Psoas muscle (tissue), 8 donors: ENCODE data around the gene SYT12. TPM values are rescaled to one million over a fixed set of nuclear protein-coding genes. Genes with fewer than 3 reads are reported as not detected.
"Not testable (repeated sequence)": the region's sequence is repeated elsewhere in the genome, so short reads cannot be mapped to it uniquely, and the experiment has no call there.

Experiments used
- ATAC-seq, 4 donors: fragments of 200-7000 bp; cut with Tn5 transposase; one replicate each; pipeline ENCODE4 v1.9.1; 2020; ENCODE audit warnings: moderate library complexity in 3 of 4, mild to moderate bottlenecking in 2 of 4
- DNase-seq, 2 donors: peaks; one replicate each; pipeline ENCODE4 v3.0.0-alpha.2; 2020
- H3K27ac ChIP-seq: fragments of 200-600 bp; one replicate; pipeline ENCODE4 v1.8.0; 2022
- H3K27me3 ChIP-seq, 3 donors: fragments of 200-600 bp in 1 of 3; one replicate each; pipeline versions ENCODE4 v1.6.1 to v1.8.0; 2013 to 2022; ENCODE audit warnings: low read length in 2 of 3, mild to moderate bottlenecking in 2 of 3, moderate library complexity in 1 of 3; ENCODE audit not compliant: insufficient read depth in 3 of 3
- H3K36me3 ChIP-seq, 2 donors: fragments of 200-600 bp in 1 of 2; one replicate each; pipeline versions ENCODE4 v1.6.1 to v1.8.0; 2013 to 2022; ENCODE audit warnings: low read depth in 1 of 2, mild to moderate bottlenecking in 1 of 2, moderate library complexity in 1 of 2; ENCODE audit not compliant: insufficient read depth in 1 of 2
- H3K4me1 ChIP-seq: fragments of 200-600 bp; one replicate; pipeline ENCODE4 v1.8.0; 2022
- H3K4me3 ChIP-seq: fragments of 200-600 bp; one replicate; pipeline ENCODE4 v1.8.0; 2022; ENCODE audit warnings: mild to moderate bottlenecking
- H3K9me3 ChIP-seq: fragments of 200-600 bp; one replicate; pipeline ENCODE4 v1.8.0; 2022
- WGBS, 3 donors: extraction: QIAGEN DNeasy Blood & Tissue Kit; methylation state at CpG; one replicate each; pipeline versions ENCODE4 v1.1.6 to v1.1.7; 2013; 5-methylcytosine and 5-hydroxymethylcytosine counted together
- intact Hi-C, 2 donors: fragments of 100-400 bp; cut with DNase I; formaldehyde crosslinking; loops; one replicate each; pipeline versions ENCODE4 v1.11.0 to v1.14.2; 2022
- polyA plus RNA-seq, 3 donors: library from polyadenylated mRNA; stranded (reverse); fragments of 200-250 nt; gene quantifications; one replicate each; pipeline ENCODE4 v1.2.3, GENCODE V29; 2013
- total RNA-seq, 4 donors: library from RNA; stranded (reverse); fragmentation: NEBNext Ultra II Directional in 2 of 4; extraction: Animal tissue kit (Norgen Biotek cat#: 25700) in 2 of 4; gene quantifications; one replicate each; pipeline versions ENCODE4 v1.2.1 to v1.2.4, GENCODE V29; 2021 to 2023
- TF ChIP-seq, protein P1 (sequence below): fragments of 200-600 bp; IDR thresholded peaks from one replicate; pipeline ENCODE4 v1.8.0; 2022; ENCODE audit warnings: antibody characterized with exemption
- donor health status: healthy with polysubstance abuse.
- donor health status: DM: no; HTN: no; CAD: no; lungs with moderate emphysema.
- donor health status: Bipolar disorder and iron deficiency.
- donor health status: healthy.
- donor health status: DM: yes; HTN: yes; CAD: no.
- donor health status: DM: no; HTN: no; CAD: no.
- donor health status: DM: no; HTN: no; CAD: no.
- donor health status: DM: yes; HTN: yes; CAD: no.

SYT12 gene
- total and polyA plus RNA-seq, 7 donors = 0.17 to 0.61 (median 0.29) TPM; not detected in 1

DNA sequence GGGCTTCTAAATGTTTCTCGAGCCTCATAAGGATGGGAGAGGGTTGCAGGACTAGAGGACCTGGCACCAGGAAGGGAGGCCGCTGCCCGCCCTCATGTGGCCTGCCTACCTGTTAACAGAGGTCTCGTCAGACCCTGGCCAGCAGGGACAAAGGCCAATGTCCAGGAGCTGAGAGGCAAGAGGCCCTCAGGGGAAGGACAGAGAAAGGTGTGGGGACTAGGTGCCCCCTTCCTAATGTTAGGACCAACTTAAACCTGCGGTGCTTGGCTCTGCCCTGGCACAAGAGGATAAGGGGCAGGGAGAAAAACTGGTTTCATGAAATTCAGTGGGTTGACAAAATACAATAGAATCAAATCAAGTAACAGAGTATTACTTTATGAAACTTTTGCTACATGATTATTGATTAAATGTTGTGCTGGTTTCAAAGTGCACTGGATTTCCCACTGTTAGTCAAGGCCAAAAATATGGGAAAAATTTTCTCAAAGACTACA lies 20.0 kb upstream of the SYT12 start:
- no peak for DNase-seq
- Histone ChIP-seq H3K36me3 (no peaks in the 10 kb centered on the region), H3K9me3 (no peaks in the 10 kb centered on the region), H3K4me1 (no peaks in the 10 kb centered on the region), H3K27ac (no peak overlapping the region), H3K4me3 (no peak overlapping the region), H3K27me3 (no peaks in the 10 kb centered on the region)
- TF ChIP-seq, protein P1, sequence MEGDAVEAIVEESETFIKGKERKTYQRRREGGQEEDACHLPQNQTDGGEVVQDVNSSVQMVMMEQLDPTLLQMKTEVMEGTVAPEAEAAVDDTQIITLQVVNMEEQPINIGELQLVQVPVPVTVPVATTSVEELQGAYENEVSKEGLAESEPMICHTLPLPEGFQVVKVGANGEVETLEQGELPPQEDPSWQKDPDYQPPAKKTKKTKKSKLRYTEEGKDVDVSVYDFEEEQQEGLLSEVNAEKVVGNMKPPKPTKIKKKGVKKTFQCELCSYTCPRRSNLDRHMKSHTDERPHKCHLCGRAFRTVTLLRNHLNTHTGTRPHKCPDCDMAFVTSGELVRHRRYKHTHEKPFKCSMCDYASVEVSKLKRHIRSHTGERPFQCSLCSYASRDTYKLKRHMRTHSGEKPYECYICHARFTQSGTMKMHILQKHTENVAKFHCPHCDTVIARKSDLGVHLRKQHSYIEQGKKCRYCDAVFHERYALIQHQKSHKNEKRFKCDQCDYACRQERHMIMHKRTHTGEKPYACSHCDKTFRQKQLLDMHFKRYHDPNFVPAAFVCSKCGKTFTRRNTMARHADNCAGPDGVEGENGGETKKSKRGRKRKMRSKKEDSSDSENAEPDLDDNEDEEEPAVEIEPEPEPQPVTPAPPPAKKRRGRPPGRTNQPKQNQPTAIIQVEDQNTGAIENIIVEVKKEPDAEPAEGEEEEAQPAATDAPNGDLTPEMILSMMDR = no peak
- intact Hi-C loops = no loop called here
- 89 to 93% (median 92%) methylated on average over 5 of the region's 5 CpGs for WGBS, 3 donors
- ATAC-seq = no peak

DNA sequence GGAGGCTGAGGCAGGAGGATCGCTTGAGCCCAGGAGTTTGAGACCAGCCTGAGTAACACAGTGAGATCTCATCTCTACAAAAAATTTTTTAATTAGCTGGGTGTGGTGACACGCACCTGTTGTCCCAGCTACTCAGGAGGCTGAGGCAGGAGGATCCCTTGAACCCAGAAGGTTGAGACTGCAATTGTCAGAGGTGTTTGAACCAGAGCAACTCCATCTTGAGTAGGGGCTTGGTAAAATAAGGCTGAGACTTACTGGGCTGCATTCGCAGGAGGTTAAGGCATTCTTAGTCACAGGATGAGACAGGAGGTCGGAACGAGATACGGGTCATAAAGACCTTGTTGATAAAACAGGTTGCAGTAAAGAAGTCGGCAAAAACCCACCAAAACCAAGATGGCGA lies 17.7 kb upstream of the SYT12 start:
- H3K27ac ChIP-seq, ATAC-seq, H3K4me1 ChIP-seq, H3K9me3 ChIP-seq, H3K36me3 ChIP-seq, H3K27me3 ChIP-seq, intact Hi-C loops, DNase-seq, H3K4me3 ChIP-seq: not testable (repeated sequence)
- 93 to 99% (median 93%) methylated on average over 8 of the region's 8 CpGs for WGBS, 3 donors

DNA sequence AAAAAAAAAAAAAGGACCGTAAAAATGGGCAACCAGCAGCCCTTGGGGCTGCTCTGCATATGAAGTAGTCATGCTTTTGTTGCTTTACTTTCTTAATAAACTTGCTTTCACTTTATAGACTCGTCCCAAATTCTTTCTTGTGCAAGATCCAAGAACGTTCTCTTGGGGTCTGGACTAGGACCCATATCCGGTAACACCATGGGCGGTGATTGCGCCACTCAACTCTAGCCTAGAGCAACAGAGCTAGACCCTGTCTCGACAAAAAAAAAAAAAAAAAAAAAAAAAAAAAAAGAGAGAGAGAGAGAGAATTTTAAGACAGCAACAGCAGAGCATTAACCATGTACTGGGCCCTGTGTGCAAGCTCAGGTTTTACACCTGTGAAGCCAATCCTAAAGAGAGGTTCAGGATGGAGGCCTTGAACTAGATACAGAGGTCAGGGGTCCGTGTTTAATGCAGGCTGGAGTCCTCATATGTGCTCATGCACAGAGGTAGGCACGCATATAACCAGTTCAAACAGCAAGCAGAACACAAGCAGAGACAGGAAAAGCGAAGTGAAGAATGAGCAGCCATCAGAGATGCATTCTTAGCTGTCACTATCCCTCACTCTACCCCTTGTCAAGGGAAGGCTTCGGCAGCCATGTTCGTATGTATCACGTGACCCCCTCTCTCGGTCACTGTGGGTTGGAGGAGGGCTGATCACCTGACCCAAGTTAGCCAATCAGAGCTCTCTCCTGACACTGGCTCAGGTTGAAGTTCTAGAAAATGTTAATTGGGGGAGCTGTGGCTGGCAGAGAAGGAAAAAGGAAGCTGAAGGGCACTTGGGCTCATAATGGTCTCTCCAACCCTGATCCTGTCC lies 16.7 kb upstream of the SYT12 start:
- Histone ChIP-seq H3K27ac (no peak overlapping the region), H3K4me1 (no peaks in the 10 kb centered on the region), H3K27me3 (no peaks in the 10 kb centered on the region), H3K9me3 (no peaks in the 10 kb centered on the region), H3K4me3 (no peak overlapping the region), H3K36me3 (no peaks in the 10 kb centered on the region)
- TF ChIP-seq, protein P1 = no peak
- 79 to 85% (median 82%) methylated on average over 14 of the region's 14 CpGs for WGBS, 3 donors
- ATAC-seq = peak in 3 of 4 donors; percentile 32 to 60 (median 60)
- intact Hi-C loops = no loop called here
- DNase-seq = peak; percentile 47 to 88

DNA sequence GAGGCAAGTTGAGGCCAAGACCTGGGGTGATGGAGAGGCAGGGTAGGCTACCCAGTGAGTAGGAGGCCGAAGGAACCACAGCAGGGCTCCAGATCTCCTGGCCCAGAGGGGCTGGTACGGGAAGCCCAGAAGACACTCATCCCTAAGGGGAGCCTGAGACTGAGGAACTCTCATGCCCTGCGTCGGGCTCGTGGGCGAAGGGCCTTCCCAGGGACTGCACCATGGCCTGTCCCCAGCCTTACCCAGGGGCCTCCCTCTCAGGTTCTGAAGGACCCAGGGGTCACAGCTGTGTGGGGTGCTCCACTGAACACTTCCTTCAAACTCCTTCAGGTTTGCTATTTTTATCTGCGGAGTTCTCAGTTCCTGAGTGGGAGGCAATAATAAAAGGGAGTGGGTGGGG lies 15.8 kb upstream of the SYT12 start:
- H3K4me3 ChIP-seq = no peak overlapping the region
- no peaks in the 10 kb centered on the region for H3K27me3 ChIP-seq
- intact Hi-C loops = no loop called here
- H3K27ac ChIP-seq = no peak overlapping the region
- TF ChIP-seq, protein P1 = no peak
- no peaks in the 10 kb centered on the region for H3K9me3 ChIP-seq
- no peak for ATAC-seq
- no peak for DNase-seq
- H3K4me1 ChIP-seq = no peaks in the 10 kb centered on the region
- WGBS, 3 donors = 93 to 95% (median 93%) methylated on average over 7 of the region's 7 CpGs
- H3K36me3 ChIP-seq = no peaks in the 10 kb centered on the region

DNA sequence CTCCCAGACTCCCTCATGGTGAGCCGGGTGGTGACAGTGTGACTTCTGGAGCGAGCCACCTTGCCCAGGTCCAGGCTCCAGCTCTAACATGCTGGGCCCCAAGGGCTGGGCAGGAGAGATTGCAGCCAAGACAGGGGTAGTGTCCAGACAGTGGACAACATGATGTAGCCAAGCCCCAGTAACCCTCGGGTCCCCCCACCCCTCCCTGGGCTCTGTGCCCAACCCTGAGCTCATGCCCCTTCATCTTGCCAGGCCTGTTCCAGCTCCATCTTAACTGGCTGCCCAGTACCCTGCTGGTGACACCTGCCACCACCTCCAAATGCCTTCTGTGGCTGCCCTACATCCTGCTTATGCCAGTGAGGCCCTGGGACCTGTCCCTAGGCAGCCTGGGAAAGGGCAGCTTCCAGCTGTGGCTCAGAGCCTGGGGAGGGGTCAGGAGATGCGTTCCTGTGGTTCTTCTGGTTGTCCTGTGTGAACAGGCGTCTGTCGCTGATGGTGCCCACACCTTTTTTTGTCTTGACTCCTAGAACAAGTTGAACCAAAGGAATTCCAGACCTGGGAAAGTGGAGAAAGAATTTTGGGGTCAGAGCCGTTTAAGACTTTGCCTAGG lies 12.5 kb upstream of the SYT12 start:
- no peaks in the 10 kb centered on the region for H3K27me3 ChIP-seq
- H3K36me3 ChIP-seq = no peaks in the 10 kb centered on the region
- ATAC-seq (no peak), DNase-seq (no peak)
- WGBS, 3 donors = 69 to 76% (median 70%) methylated on average over 7 of the region's 7 CpGs
- no peaks in the 10 kb centered on the region for H3K9me3 ChIP-seq
- H3K4me3 ChIP-seq = no peak overlapping the region
- TF ChIP-seq, protein P1 = no peak
- no peaks in the 10 kb centered on the region for H3K4me1 ChIP-seq
- intact Hi-C loops = no loop called here
- no peak overlapping the region for H3K27ac ChIP-seq
